Measurements from ENCODE around the gene VSX1. TPM values are rescaled to one million over a fixed set of nuclear protein-coding genes. Genes with fewer than 3 reads are reported as not detected.

Gene VSX1
- total and polyA plus RNA-seq, 8 donors = 0.05 TPM; not detected in 7

GRCh38 chr20:25058847-25059810, 22.8 kb downstream of the VSX1 start:
- Histone ChIP-seq H3K4me3 (peak overlapping the region; percentile 58 to 81 (median 76)), H3K27ac (peak overlapping the region; percentile 94 to 98 (median 95)), H3K9me3 (no peaks in the 10 kb centered on the region), H3K36me3 (no peaks in the 10 kb centered on the region), H3K27me3 (no peaks in the 10 kb centered on the region), H3K4me1 (peaks cover 44 to 64% (median 55%) of the 10 kb centered on the region in 4 donors)
- intact Hi-C loops (cut with DNase I; ENCODE audit: low total_unique reads) = no loop called here
- DNase-seq = peak; percentile 25 to 67
- 19 to 30% (median 23%) methylated on average over 18 to 20 of the region's 20 CpGs for WGBS, 5 donors
- TF ChIP-seq CTCF (IDR thresholded peaks at IDR 0.05) = no peak
- no peak for TF ChIP-seq POLR2AphosphoS5 (IDR thresholded peaks at IDR 0.05)
- TF ChIP-seq EP300 (IDR thresholded peaks at IDR 0.05) = no peak
- no peak for TF ChIP-seq POLR2A (IDR thresholded peaks at IDR 0.05)

- peaks cover 52 to 73% (median 64%) of the 10 kb centered on the region in 4 donors for H3K4me1 ChIP-seq
- no peaks in the 10 kb centered on the region for H3K9me3 ChIP-seq
- TF ChIP-seq EP300 (IDR thresholded peaks at IDR 0.05) (no peak), POLR2AphosphoS5 (IDR thresholded peaks at IDR 0.05) (peak in 2 of 3 donors; percentile 38 to 47), CTCF (IDR thresholded peaks at IDR 0.05) (no peak)
- intact Hi-C loops (cut with DNase I; ENCODE audit: low total_unique reads) = no loop called here
- H3K27me3 ChIP-seq = no peaks in the 10 kb centered on the region
- peak within 1 kb of the TSS; percentile 58 to 81 (median 76) for H3K4me3 ChIP-seq
- WGBS, 5 donors = 1 to 3% (median 2%) methylated on average over 11 to 55 of the region's 56 CpGs
- H3K27ac ChIP-seq = peak within 1 kb of the TSS; percentile 94 to 98 (median 95)
- H3K36me3 ChIP-seq = no peaks in the 10 kb centered on the region
- peak; percentile 70 to 91 for DNase-seq
These were observed 23.7 kb downstream of the VSX1 start, which contains the start of gene ACSS1 for GRCh38 chr20:25058051-25058846. TSS of gene ACSS1 (minus strand) at chr20:25058139. CDS start at chr20:25058102, 37 bp downstream.

- no peaks in the 10 kb centered on the region for H3K27me3 ChIP-seq
- H3K27ac ChIP-seq = peak overlapping the region; percentile 94 to 98 (median 95)
- intact Hi-C loops (cut with DNase I; ENCODE audit: low total_unique reads) = no loop called here
- peak overlapping the region; percentile 58 to 81 (median 76) for H3K4me3 ChIP-seq
- H3K4me1 ChIP-seq = peaks cover 59 to 81% (median 72%) of the 10 kb centered on the region in 4 donors
- 0 to 1% (median 0%) methylated on average over 41 to 86 of the region's 86 CpGs for WGBS, 5 donors
- no peaks in the 10 kb centered on the region for H3K36me3 ChIP-seq
- TF ChIP-seq POLR2AphosphoS5 (IDR thresholded peaks at IDR 0.05) (peak in 2 of 3 donors; percentile 19 to 65), CTCF (IDR thresholded peaks at IDR 0.05) (peak in 2 of 7 experiments; percentile 7 to 11), POLR2A (IDR thresholded peaks at IDR 0.05) (peak in 1 of 4 donors; percentile 31), EP300 (IDR thresholded peaks at IDR 0.05) (peak; percentile 3)
- H3K9me3 ChIP-seq = no peaks in the 10 kb centered on the region
- peak; percentile 86 to 90 for DNase-seq
These were observed 24.5 kb downstream of the VSX1 start for GRCh38 chr20:25057234-25058050.

All from stomach (tissue), 9 donors.